Measurements from ENCODE around the gene CAMTA1. TPM values are rescaled to one million over a fixed set of nuclear protein-coding genes. Genes with fewer than 3 reads are reported as not detected.
"Not testable (repeated sequence)": the region's sequence is repeated elsewhere in the genome, so short reads cannot be mapped to it uniquely, and the experiment has no call there.

CAMTA1 gene
- total RNA-seq, 1 experiment from 2014 or later = 85.2 TPM

DNA sequence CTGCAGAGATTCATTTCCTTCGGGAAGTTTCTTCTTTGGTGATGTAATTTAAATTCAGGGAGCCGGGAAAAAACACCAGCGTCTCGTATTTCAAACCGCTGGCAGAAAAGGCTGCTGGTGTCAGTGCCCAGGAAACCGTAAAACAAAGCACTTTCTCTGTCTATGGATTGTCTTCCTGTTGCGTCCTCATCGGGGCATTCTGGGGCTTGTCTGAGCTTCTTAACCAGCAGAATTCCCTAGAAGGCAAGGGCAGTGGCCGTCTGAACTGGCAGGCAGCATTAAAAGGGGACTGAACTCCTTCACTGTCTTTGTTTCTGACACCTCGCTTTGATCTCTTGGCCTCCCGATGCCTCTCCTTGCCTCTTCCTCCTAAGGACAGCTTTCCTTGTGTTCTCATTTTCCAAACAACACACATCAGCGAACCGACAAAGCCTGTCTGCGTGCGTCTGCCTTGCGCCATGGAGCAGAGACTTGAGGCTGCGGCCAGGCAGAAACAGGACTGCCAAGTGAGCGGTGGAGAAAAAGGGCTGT lies 594.3 kb downstream of the CAMTA1 start:
- Histone ChIP-seq H3K4me1 (ENCODE audit: insufficient read depth, low read length, poor library complexity, severe bottlenecking) (peaks cover 13% of the 10 kb centered on the region), H3K4me3 (ENCODE audit: low read depth, low read length, poor library complexity, severe bottlenecking) (no peak overlapping the region), H3K27me3 (replicated peaks; ENCODE audit: insufficient read depth, low read depth, low read length, poor library complexity) (no peaks in the 10 kb centered on the region), H3K9me3 (ENCODE audit: low read depth, low read length, poor library complexity, severe bottlenecking) (no peaks in the 10 kb centered on the region), H3K27ac (ENCODE audit: low read depth, low read length, poor library complexity, severe bottlenecking) (peak overlapping the region; percentile 68), H3K36me3 (ENCODE audit: insufficient read depth, low read length, poor library complexity, severe bottlenecking) (no peaks in the 10 kb centered on the region)
- TF ChIP-seq EZH2 (IDR thresholded peaks at IDR 0.05; ENCODE audit: borderline replicate concordance, low read depth, low read length, poor library complexity, severe bottlenecking) = no peak
- TF ChIP-seq, protein P1, sequence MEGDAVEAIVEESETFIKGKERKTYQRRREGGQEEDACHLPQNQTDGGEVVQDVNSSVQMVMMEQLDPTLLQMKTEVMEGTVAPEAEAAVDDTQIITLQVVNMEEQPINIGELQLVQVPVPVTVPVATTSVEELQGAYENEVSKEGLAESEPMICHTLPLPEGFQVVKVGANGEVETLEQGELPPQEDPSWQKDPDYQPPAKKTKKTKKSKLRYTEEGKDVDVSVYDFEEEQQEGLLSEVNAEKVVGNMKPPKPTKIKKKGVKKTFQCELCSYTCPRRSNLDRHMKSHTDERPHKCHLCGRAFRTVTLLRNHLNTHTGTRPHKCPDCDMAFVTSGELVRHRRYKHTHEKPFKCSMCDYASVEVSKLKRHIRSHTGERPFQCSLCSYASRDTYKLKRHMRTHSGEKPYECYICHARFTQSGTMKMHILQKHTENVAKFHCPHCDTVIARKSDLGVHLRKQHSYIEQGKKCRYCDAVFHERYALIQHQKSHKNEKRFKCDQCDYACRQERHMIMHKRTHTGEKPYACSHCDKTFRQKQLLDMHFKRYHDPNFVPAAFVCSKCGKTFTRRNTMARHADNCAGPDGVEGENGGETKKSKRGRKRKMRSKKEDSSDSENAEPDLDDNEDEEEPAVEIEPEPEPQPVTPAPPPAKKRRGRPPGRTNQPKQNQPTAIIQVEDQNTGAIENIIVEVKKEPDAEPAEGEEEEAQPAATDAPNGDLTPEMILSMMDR (conservative IDR thresholded peaks at IDR 0.05; ENCODE audit: low read depth, low read length) = no peak
- DNase-seq (ENCODE audit: low spot score) = peak; percentile 71
- intact Hi-C loops (cut with micrococcal nuclease; ENCODE audit: unreplicated experiment) = no loop called here
- ChIA-PET POLR2A (ENCODE audit: low non-redundant PET) (no interaction called here), CTCF (no interaction called here)
- BruUV-seq (replicated peaks) = no TSS peak

DNA sequence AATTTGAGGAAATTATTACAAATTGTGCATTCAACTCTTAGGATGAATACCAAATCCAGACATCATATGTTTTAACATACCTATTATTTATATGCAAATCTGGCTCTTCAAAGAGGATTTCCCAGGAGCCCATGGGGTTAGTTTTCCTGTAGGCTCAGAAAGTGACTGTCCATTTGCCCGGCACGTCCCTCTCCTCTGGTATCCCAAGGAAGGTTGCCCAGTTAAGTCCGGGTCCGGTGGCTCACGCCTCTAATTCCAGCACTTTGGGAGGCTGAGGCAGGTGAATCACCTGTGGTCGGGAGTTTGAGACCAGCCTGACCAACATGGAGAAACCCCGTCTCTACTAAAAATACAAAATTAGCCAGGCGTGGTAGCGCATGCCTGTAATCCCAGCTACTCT lies 594.8 kb downstream of the CAMTA1 start:
- H3K4me3 ChIP-seq (ENCODE audit: low read depth, low read length, poor library complexity, severe bottlenecking); POLR2A ChIA-PET (ENCODE audit: low non-redundant PET); CTCF ChIA-PET; BruUV-seq (replicated peaks); H3K9me3 ChIP-seq (ENCODE audit: low read depth, low read length, poor library complexity, severe bottlenecking); H3K36me3 ChIP-seq (ENCODE audit: insufficient read depth, low read length, poor library complexity, severe bottlenecking); H3K27ac ChIP-seq (ENCODE audit: low read depth, low read length, poor library complexity, severe bottlenecking); DNase-seq (ENCODE audit: low spot score); intact Hi-C loops (cut with micrococcal nuclease; ENCODE audit: unreplicated experiment); H3K27me3 ChIP-seq (replicated peaks; ENCODE audit: insufficient read depth, low read depth, low read length, poor library complexity): not testable (repeated sequence)
- peaks cover 13% of the 10 kb centered on the region for H3K4me1 ChIP-seq (ENCODE audit: insufficient read depth, low read length, poor library complexity, severe bottlenecking)

DNA sequence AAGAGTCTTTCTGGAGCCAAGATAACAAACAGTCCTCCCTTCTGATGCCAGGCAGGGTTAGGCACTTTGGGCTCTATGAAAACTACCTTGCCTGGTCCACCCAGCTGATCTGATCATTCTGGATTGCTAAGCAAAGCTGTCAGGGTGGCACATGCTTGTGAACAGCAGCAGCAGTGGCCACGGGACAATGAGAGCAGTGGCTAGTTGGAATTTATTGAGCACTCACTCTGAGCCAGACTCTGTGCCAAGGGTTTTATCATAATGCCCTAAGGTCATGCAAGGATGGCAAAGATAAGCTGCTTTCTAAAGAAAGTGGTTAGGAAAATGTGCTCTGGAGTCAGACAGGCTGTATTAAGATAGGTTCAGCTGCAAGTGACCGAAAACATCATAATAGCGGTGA lies 595.5 kb downstream of the CAMTA1 start:
- ChIA-PET POLR2A (ENCODE audit: low non-redundant PET) (no interaction called here), CTCF (no interaction called here)
- no peaks in the 10 kb centered on the region for H3K27me3 ChIP-seq (replicated peaks; ENCODE audit: insufficient read depth, low read depth, low read length, poor library complexity)
- H3K4me1 ChIP-seq (ENCODE audit: insufficient read depth, low read length, poor library complexity, severe bottlenecking) = peaks cover 13% of the 10 kb centered on the region
- no peak for DNase-seq (ENCODE audit: low spot score)
- H3K27ac ChIP-seq (ENCODE audit: low read depth, low read length, poor library complexity, severe bottlenecking) = no peak overlapping the region
- H3K4me3 ChIP-seq (ENCODE audit: low read depth, low read length, poor library complexity, severe bottlenecking) = no peak overlapping the region
- no peak for TF ChIP-seq EZH2 (IDR thresholded peaks at IDR 0.05; ENCODE audit: borderline replicate concordance, low read depth, low read length, poor library complexity, severe bottlenecking)
- TF ChIP-seq, protein P1 (conservative IDR thresholded peaks at IDR 0.05; ENCODE audit: low read depth, low read length) = no peak
- BruUV-seq (replicated peaks) = no TSS peak
- intact Hi-C loops (cut with micrococcal nuclease; ENCODE audit: unreplicated experiment) = no loop called here
- no peaks in the 10 kb centered on the region for H3K36me3 ChIP-seq (ENCODE audit: insufficient read depth, low read length, poor library complexity, severe bottlenecking)
- H3K9me3 ChIP-seq (ENCODE audit: low read depth, low read length, poor library complexity, severe bottlenecking) = no peaks in the 10 kb centered on the region

DNA sequence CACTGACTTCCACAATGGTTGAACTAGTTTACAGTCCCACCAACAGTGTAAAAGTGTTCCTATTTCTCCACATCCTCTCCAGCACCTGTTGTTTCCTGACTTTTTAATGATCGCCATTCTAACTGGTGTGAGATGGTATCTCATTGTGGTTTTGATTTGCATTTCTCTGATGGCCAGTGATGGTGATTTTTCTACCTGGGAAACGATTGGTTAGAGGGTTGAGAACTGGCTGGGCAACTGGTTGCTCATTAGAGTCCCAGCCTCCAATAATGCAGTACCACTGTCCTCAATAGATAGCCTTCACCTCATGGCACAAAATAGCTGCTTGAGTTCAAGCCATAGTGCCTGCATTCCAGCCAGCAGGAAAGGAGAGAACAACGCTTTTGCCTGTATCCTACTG lies 596.5 kb downstream of the CAMTA1 start:
- CTCF ChIA-PET; H3K27ac ChIP-seq (ENCODE audit: low read depth, low read length, poor library complexity, severe bottlenecking); H3K36me3 ChIP-seq (ENCODE audit: insufficient read depth, low read length, poor library complexity, severe bottlenecking); H3K9me3 ChIP-seq (ENCODE audit: low read depth, low read length, poor library complexity, severe bottlenecking); BruUV-seq (replicated peaks); H3K27me3 ChIP-seq (replicated peaks; ENCODE audit: insufficient read depth, low read depth, low read length, poor library complexity); POLR2A ChIA-PET (ENCODE audit: low non-redundant PET); intact Hi-C loops (cut with micrococcal nuclease; ENCODE audit: unreplicated experiment); DNase-seq (ENCODE audit: low spot score); H3K4me3 ChIP-seq (ENCODE audit: low read depth, low read length, poor library complexity, severe bottlenecking): not testable (repeated sequence)
- H3K4me1 ChIP-seq (ENCODE audit: insufficient read depth, low read length, poor library complexity, severe bottlenecking) = peaks cover 13% of the 10 kb centered on the region

Data from A673 (cell line).